ENCODE data around the gene FDPS.
A peak's percentile ranks its signal among the peaks of the same experiment; 100 is the strongest.
"Not testable (repeated sequence)": the region's sequence is repeated elsewhere in the genome, so short reads cannot be mapped to it uniquely, and the experiment has no call there.

FDPS gene

GRCh38 chr1:155320661-155321617, 12.3 kb downstream of the FDPS start, which contains the start of gene RUSC1:
Gene RUSC1, plus strand, starts transcription at chr1:155320894. Its CDS starts 880 bp downstream, at chr1:155321774.
- DNase-seq = peak; percentile 79

GRCh38 chr1:155321639-155322503, 13.2 kb downstream of the FDPS start:
- no peak for DNase-seq

GRCh38 chr1:155322571-155322952, 13.9 kb downstream of the FDPS start:
- no peak for DNase-seq

DNA sequence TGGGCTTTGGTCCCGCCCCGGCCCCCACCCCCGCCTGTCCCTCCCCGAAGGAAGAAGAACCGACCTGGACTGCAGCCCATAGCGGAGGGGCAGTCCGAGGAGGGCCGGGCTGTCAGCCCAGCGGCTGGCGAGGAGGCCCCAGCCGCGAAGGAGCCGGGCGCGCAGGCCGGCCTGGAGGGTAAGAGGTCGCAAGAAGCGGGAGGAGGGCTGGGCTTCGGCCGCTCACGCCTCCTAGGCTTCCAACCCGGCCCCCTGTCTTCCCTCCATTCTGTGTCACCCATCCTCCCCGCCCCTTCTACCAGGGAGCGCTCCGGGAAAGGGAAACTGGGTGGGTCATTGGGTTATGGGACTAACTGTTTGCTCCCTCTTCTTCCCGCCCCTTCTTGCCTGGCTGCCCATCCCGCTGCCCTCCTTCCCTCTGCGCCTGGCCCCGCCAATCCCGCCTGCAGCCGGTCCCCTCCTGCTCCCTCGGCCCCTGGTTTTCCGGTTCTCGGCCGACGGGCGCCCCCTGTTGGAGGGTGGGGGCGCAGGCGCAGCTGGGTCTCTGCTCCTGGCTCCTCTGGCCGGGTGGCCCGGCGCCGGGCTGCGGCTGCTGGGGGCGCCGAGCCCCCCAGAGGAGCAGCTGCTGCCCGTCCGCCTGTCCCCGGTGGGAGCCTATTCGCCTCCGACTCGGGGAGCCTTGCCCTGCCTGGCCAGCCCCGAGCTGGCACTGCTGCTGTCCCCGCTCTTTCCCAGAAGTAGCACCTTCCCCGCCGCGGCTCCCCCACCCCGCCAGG, 14.5 kb downstream of the FDPS start:
- DNase-seq = peak; percentile 89

- peak; percentile 71 for DNase-seq
These were observed 15.0 kb downstream of the FDPS start for GRCh38 chr1:155323729-155324036.

DNA sequence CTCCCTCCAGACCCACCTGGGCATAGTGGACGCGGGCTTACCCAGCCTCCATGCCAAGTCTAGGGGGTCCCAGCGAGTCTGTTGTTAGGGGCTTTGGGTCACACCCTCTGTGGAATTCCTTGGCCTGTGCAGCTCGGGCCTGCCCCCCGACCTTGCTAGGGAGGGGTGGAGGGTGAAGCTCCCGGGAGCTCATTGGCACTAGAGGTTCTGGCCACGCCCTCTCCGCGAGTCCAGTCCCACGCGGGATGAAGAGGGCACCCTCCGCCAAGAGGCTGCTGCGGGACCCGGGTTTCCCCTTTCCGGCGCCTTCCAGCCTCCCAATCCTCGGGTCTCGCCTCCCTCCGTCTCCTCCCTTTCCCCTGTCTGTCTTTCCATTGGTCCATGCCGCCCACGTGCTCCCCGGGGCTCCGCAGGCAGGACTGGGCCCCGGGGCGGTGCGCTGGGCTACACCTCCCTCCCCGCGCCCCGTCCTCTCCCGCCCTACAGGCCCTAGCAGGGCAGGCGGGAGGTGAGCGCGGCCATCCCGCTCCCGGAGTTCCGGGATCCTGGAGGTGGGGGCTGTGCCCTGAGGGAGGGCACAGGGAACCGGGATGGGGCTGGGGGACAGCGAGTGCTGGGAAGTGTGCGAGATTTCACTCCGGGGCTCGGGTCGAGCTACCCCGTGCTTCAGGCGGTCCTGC, 15.5 kb downstream of the FDPS start:
- peak; percentile 87 for DNase-seq

DNA sequence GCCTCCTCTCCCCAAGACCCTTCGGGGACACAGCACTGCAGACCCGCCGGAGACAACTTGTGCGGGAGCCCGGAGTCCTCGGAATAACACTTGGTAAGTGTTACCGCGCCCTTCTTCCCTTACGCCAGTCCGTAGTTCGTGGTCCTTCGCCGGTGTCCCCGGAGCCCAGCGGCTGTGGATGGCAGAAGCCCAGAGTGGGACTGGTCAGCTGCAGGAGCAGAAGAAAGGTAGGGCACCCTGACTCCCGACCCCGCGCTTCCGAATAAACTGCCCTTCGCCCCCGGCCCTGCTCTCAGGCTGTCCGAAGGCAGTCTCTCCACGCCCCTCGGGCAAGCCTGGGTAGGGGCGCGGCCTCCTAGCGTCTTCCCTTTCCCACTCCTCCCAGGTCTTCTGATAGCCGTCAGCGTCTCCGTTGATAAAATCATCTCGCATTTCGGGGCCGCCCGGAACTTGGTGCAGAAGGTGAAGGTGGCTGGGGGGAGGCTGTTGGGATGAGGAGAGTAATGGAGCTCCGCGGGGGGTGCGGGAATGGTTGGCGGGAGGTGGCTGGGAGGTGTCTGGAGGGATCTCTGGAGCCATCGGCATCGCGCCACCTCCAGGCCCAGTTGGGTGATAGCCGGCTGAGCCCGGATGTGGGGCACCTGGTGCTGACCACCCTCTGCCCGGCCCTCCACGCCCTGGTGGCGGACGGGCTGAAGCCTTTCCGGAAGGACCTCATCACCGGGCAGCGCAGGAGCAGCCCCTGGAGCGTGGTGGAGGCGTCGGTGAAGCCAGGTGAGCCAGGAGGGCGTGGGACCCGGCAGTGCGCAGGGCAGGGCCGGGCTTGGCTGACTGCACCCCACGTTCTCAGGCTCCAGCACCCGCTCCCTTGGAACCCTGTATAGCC, 16.3 kb downstream of the FDPS start:
- DNase-seq = peak; percentile 40

DNA sequence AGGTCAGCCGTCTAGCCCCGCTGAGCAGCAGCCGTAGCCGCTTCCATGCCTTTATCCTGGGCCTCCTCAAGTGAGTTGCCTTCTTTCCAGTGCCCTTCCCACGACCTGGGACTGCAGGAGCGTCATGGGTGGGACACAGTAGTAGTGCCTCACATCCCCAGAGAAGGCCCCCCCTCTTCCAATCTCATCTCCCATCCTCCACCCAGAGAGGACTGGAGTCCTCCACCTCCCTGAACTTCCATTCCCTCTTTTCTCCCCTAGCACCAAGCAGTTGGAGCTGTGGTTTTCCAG, 16.9 kb downstream of the FDPS start:
- no peak for DNase-seq

GRCh38 chr1:155326020-155326526, 17.4 kb downstream of the FDPS start:
- DNase-seq = no peak

GRCh38 chr1:155326631-155327037, 18.0 kb downstream of the FDPS start:
- no peak for DNase-seq

- no peak for DNase-seq
These were observed 19.3 kb downstream of the FDPS start for GRCh38 chr1:155327981-155328380.

DNA sequence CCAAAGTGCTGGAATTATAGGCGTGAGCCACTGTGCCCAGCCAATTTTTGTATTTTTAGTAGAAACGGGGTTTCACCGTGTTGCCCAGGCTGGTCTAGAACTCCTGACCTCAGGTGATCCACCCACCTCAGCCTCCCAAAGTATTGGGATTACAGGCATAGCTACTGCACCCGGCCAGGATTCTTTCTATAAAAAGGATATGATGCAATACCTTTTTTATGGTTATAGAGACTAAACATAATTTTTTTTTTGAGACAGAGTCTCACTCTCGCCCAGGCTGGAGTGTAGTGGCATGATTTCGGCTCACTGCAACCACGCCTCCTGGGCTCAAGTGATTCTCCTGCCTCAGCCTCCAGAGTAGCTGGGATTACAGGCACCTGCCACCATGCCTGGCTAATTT, 20.2 kb downstream of the FDPS start:
- DNase-seq = not testable (repeated sequence)

DNA sequence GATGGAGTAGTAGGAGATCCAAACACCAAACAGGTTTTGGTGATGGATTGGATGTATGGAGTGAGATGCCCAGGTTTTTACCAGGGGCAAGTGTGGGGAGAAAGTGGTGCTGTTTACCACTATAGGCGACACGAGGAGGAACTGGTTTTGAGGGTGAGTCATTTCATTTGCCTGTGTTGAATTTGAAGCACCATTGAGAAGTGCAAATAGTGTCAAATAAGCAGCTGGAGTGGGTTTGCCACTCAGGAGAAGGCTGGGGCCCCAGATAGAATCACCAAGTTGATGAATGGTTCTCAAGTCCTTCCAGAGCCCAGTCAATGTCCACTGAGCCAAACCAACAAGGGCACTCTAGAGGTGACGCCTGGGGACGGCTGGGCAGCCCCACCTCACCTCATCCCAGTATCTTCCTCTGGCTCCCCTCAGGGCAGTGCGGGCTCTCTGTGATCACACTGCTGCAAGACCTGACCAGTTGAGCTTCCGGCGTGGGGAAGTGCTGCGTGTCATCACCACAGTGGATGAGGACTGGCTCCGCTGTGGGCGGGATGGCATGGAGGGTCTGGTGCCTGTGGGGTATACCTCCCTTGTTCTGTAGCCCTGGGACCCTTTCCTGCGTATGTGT, 21.4 kb downstream of the FDPS start:
- no peak for DNase-seq

GRCh38 chr1:155334962-155335361, 26.3 kb downstream of the FDPS start:
- DNase-seq = no peak

- no peak for DNase-seq
These were observed 30.9 kb downstream of the FDPS start for GRCh38 chr1:155339515-155340097.

- DNase-seq = no peak
These were observed 34.2 kb downstream of the FDPS start for GRCh38 chr1:155342842-155343241.

DNA sequence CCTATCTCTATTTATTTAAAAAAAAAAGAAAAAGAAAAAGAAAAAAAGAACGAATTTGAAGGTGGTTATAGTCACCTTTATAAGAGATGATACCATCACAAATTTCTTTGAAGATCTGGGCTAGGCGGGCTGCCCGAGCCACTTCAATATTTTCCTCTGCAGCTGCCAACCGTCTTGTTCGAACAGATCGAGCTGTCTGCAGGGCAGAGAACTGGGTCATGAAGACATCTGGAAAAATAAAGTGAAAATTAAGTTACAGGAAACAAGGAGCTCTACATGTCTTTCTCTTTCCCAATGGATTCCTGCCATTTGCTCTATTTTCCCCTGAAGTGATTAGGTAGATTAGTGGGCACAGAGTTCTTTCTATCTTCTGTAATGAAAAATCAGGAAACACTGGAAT, 44.0 kb downstream of the FDPS start:
- DNase-seq = no peak

GRCh38 chr1:155360051-155360450, 51.4 kb downstream of the FDPS start:
- DNase-seq = no peak
